IPS DF 6.9 (cell line): ENCODE measurements around the gene MEGF11.

Source experiments
- DNase-seq: peaks from one replicate; pipeline ENCODE4 v3.0.0-alpha.2; 2013; ENCODE audit warnings: low read depth, low spot score
- H3K27ac ChIP-seq: one replicate; pipeline ENCODE4 v1.5.1; 2013; ENCODE audit warnings: low read length, control low read depth
- H3K27me3 ChIP-seq: 2 replicates; pipeline ENCODE4 v1.6.1; 2013; ENCODE audit warnings: mild to moderate bottlenecking, low read length; ENCODE audit not compliant: control insufficient read depth, insufficient read depth
- H3K36me3 ChIP-seq: 2 replicates; pipeline ENCODE4 v1.6.1; 2013; ENCODE audit warnings: low read length; ENCODE audit not compliant: control insufficient read depth, insufficient read depth
- H3K4me1 ChIP-seq: 2 replicates; pipeline ENCODE4 v1.6.1; 2013; ENCODE audit warnings: low read length; ENCODE audit not compliant: control insufficient read depth, insufficient read depth
- H3K4me3 ChIP-seq: 2 replicates; pipeline ENCODE4 v1.5.1; 2013; ENCODE audit warnings: mild to moderate bottlenecking, low read length
- H3K9me3 ChIP-seq: 2 replicates; pipeline ENCODE4 v1.6.1; 2013; ENCODE audit warnings: low read length, inconsistent platforms; ENCODE audit not compliant: control insufficient read depth, insufficient read depth
- WGBS: extraction: QIAGEN DNeasy Blood & Tissue Kit; methylation state at CpG from one replicate; pipeline ENCODE4 v1.1.7; 2013; ENCODE audit warnings: mixed read lengths, missing lambda C conversion rate; ENCODE audit not compliant: insufficient read length, insufficient coverage; 5-methylcytosine and 5-hydroxymethylcytosine counted together

MEGF11 gene

DNA sequence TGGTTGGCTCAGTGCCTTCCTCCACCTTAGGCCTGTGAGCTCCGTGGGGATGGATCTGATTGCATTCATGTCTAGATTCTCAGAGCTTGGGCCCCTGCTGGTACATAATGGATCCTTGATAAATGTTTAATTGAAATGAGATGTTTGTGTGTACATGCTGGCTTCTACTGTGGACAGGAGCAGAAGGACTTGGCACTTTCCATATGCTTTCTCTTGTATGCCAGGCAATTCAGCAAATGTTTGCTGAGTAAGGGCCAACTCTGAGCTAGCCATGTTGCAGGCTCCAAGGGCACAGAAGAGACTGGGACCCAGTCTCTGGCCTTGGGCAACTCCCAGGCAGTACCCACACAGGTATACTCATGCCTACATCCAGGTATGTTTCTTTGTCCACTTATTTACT lies 317.3 kb downstream of the MEGF11 start:
- no CpG with 5 or more reads among the region's 1 CpG for WGBS
- no peak overlapping the region for H3K27ac ChIP-seq
- no peaks in the 10 kb centered on the region for H3K4me1 ChIP-seq
- DNase-seq = no peak
- H3K4me3 ChIP-seq = no peak overlapping the region
- no peaks in the 10 kb centered on the region for H3K9me3 ChIP-seq
- H3K27me3 ChIP-seq = no peaks in the 10 kb centered on the region
- H3K36me3 ChIP-seq = no peaks in the 10 kb centered on the region

DNA sequence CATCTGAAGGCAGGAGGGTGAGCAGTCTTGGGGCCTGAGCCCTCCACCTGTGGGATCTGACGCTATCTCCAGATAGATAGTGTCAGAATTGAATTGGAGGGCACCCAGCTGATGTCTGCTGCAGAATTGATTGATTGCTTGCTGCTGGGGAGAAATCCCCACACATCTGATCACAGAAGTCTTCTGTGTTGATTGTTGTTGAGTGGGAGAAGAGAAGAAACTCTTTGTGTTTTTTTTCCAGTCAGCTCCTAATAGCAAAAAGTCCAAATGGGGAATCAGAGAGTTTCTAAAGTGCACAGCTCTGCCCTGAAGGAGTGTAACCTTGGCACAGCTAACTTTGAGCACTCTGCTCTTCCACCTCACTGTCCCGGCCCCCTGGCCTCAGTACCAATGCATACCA lies 318.2 kb downstream of the MEGF11 start:
- Histone ChIP-seq H3K4me3 (no peak overlapping the region), H3K36me3 (no peaks in the 10 kb centered on the region), H3K27me3 (no peaks in the 10 kb centered on the region), H3K4me1 (no peaks in the 10 kb centered on the region), H3K9me3 (no peaks in the 10 kb centered on the region), H3K27ac (no peak overlapping the region)
- no peak for DNase-seq
- WGBS = no CpG with 5 or more reads among the region's 2 CpGs

DNA sequence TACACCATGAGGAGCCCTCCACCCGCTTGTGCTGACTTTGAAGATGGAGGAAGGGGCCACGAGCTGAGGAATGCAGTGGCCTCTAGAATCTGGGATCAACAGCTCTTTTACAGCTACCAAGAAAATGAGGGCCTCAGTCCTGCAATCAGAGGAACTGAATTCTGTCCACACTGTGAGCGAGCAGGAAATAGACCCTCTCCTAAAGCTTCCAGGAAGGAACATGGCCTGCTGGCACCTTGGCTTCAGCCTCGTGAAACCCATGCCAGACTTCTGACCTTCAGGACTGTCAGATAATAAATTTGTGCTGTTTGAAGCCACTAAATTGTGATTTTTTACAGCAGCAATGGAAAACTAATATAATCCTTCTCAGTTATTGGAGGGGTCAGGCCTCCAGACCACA lies 322.3 kb downstream of the MEGF11 start:
- no peaks in the 10 kb centered on the region for H3K36me3 ChIP-seq
- no peaks in the 10 kb centered on the region for H3K4me1 ChIP-seq
- H3K4me3 ChIP-seq = no peak overlapping the region
- H3K27me3 ChIP-seq = no peaks in the 10 kb centered on the region
- no peak overlapping the region for H3K27ac ChIP-seq
- no peak for DNase-seq
- WGBS = no CpG with 5 or more reads among the region's 4 CpGs
- no peaks in the 10 kb centered on the region for H3K9me3 ChIP-seq

DNA sequence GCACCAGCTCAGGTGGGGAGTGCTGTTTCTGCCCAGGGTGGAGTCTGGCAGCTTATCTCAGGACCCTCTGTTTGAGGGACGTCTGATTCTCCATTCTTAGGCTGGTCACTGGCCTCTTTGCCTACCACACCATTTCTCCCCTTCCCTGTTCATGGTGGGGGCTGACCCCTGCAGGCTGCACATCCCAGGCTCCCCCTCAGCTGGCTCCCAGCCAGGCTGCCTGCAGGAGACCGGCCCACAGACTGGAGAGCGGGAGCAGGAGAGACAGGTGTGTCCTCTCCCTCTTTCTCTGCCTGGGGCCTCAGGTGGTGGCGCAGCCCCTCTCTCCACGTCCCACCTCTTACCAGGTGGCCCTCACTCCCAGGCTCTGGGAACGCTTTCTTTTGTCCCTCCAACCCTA lies 323.4 kb downstream of the MEGF11 start:
- no peaks in the 10 kb centered on the region for H3K27me3 ChIP-seq
- H3K36me3 ChIP-seq = no peaks in the 10 kb centered on the region
- no peaks in the 10 kb centered on the region for H3K4me1 ChIP-seq
- no peak overlapping the region for H3K4me3 ChIP-seq
- WGBS = no CpG with 5 or more reads among the region's 6 CpGs
- DNase-seq = no peak
- H3K9me3 ChIP-seq = no peaks in the 10 kb centered on the region
- H3K27ac ChIP-seq = no peak overlapping the region

- H3K4me1 ChIP-seq = no peaks in the 10 kb centered on the region
Observed at GRCh38 chr15:65929573-65929972, 324.0 kb downstream of the MEGF11 start.

GRCh38 chr15:65927545-65927944 lies 326.0 kb downstream of the MEGF11 start:
- Histone ChIP-seq H3K9me3 (no peaks in the 10 kb centered on the region), H3K36me3 (no peaks in the 10 kb centered on the region), H3K4me3 (no peak overlapping the region), H3K27ac (no peak overlapping the region), H3K4me1 (no peaks in the 10 kb centered on the region), H3K27me3 (no peaks in the 10 kb centered on the region)
- no peak for DNase-seq
- no CpG with 5 or more reads among the region's 2 CpGs for WGBS

More at GRCh38 chr15:65929573-65929972, 324.0 kb downstream of the MEGF11 start:
- Histone ChIP-seq H3K4me3 (no peak overlapping the region), H3K9me3 (no peaks in the 10 kb centered on the region), H3K36me3 (no peaks in the 10 kb centered on the region), H3K27me3 (no peaks in the 10 kb centered on the region), H3K27ac (no peak overlapping the region)
- no CpG with 5 or more reads among the region's 7 CpGs for WGBS
- no peak for DNase-seq

GRCh38 chr15:65926899-65927298 lies 326.7 kb downstream of the MEGF11 start:
- H3K36me3 ChIP-seq = no peaks in the 10 kb centered on the region
- no peak overlapping the region for H3K27ac ChIP-seq

DNA sequence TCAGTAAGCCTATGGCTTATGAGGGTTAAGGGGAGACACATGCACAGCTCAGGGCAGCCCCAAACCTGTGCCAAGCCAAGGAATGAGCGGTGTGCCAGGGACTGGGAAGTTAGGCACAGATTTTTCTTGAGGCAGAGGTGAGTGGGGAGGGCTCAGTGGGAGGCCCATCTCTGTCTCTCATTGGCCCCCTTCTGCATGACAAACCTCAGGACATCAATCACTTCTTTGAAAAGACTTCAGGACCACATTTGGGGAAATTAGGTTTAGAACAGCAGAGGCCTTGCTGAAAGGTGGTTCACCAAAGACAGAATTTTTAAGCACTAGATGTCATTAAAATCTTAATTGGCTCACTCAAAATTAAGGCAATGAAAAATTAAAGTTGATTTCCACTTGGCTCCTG lies 327.1 kb downstream of the MEGF11 start:
- no peaks in the 10 kb centered on the region for H3K36me3 ChIP-seq
- H3K27me3 ChIP-seq = no peaks in the 10 kb centered on the region
- no peaks in the 10 kb centered on the region for H3K4me1 ChIP-seq
- no peak overlapping the region for H3K4me3 ChIP-seq
- WGBS = no CpG with 5 or more reads among the region's 1 CpG
- DNase-seq = no peak
- H3K9me3 ChIP-seq = no peaks in the 10 kb centered on the region
- H3K27ac ChIP-seq = no peak overlapping the region

More at GRCh38 chr15:65926899-65927298, 326.7 kb downstream of the MEGF11 start:
- no CpG with 5 or more reads among the region's 1 CpG for WGBS
- H3K4me3 ChIP-seq = no peak overlapping the region
- H3K9me3 ChIP-seq = no peaks in the 10 kb centered on the region
- DNase-seq = no peak
- no peaks in the 10 kb centered on the region for H3K4me1 ChIP-seq
- H3K27me3 ChIP-seq = no peaks in the 10 kb centered on the region

GRCh38 chr15:65925338-65925737 lies 328.2 kb downstream of the MEGF11 start:
- Histone ChIP-seq H3K27ac (no peak overlapping the region), H3K4me1 (no peaks in the 10 kb centered on the region), H3K4me3 (no peak overlapping the region), H3K36me3 (no peaks in the 10 kb centered on the region), H3K9me3 (no peaks in the 10 kb centered on the region), H3K27me3 (no peaks in the 10 kb centered on the region)
- no peak for DNase-seq
- WGBS = no CpG with 5 or more reads among the region's 1 CpG

- no CpG with 5 or more reads among the region's 3 CpGs for WGBS
- no peaks in the 10 kb centered on the region for H3K27me3 ChIP-seq
- H3K9me3 ChIP-seq = no peaks in the 10 kb centered on the region
- H3K27ac ChIP-seq = no peak overlapping the region
- H3K36me3 ChIP-seq = no peaks in the 10 kb centered on the region
- DNase-seq = no peak
- H3K4me1 ChIP-seq = no peaks in the 10 kb centered on the region
- no peak overlapping the region for H3K4me3 ChIP-seq
Observed at GRCh38 chr15:65924004-65924403, 329.5 kb downstream of the MEGF11 start.

- WGBS = no CpG with 5 or more reads among the region's 5 CpGs
- Histone ChIP-seq H3K4me3 (no peak overlapping the region), H3K9me3 (no peaks in the 10 kb centered on the region), H3K36me3 (no peaks in the 10 kb centered on the region), H3K27ac (no peak overlapping the region), H3K4me1 (no peaks in the 10 kb centered on the region), H3K27me3 (no peaks in the 10 kb centered on the region)
- DNase-seq = no peak
Observed at GRCh38 chr15:65923264-65923663, 330.3 kb downstream of the MEGF11 start.
